Left lobe of liver (tissue), 2 donors: Measurements from ENCODE around the gene RBM47. TPM values are rescaled to one million over a fixed set of nuclear protein-coding genes. Genes with fewer than 3 reads are reported as not detected.
A peak's percentile ranks its signal among the peaks of the same experiment; 100 is the strongest.

Source experiments
- ATAC-seq: fragments of 200-7000 bp; cut with Tn5 transposase; one replicate; pipeline ENCODE4 v1.9.1; 2020; ENCODE audit warnings: mild to moderate bottlenecking, moderate library complexity
- DNase-seq: peaks from one replicate; pipeline ENCODE4 v3.0.0-alpha.2; 2020; ENCODE audit warnings: low spot score
- total RNA-seq: library from RNA; stranded (reverse); gene quantifications from one replicate; pipeline ENCODE4 v1.2.1, GENCODE V29; 2021
- donor health status: DM: no; HTN: no; CAD: no; lungs with moderate emphysema.
- donor health status: DM: no; HTN: yes; CAD: no.

RBM47 gene
- total RNA-seq, 1 donor from 2014 or later = 56.5 TPM

- no peak for DNase-seq
- ATAC-seq = peak; percentile 54
Observed at GRCh38 chr4:40506492-40506891, 123.2 kb downstream of the RBM47 start.

DNA sequence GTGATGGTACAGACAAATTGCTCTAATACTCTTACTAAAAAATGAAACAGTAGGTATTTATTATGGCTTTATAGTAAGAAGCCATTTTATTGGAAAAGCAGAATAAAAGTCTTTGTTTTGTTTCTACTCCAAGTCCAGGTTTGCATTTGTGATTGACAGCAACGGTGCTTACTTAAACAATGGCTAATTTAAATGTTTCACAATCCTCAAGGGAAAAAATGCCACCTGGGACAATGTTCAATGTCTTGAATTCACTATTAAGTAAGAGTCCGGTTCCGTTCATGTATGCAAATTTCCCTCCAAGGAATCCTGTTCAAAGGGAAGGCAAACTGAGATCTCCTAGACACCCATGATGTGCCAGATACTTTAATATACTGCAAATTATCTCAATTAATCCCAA is 123.6 kb downstream of the RBM47 start:
- DNase-seq (no peak), ATAC-seq (peak; percentile 17)

DNA sequence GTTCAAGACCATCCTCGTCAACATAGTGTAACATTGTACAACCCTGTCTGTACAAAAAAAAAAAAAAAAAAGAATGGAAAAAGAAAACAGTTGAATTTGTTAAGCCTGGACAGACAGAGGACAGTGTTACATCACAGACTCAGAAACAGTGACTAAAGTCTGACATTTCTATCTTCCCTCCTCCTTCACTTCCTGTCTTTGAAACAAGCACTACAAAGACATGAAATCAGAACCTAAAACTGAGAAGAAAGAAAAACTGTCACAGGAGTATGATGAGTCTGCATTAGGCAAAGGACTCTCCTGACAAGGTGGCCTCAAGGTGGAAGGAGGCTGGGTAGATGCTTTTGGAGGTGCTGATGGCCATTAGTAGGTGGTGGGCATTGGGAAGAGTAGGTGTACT is 126.7 kb downstream of the RBM47 start:
- no peak for DNase-seq
- ATAC-seq = peak; percentile 21

GRCh38 chr4:40502220-40502619 is 127.4 kb downstream of the RBM47 start:
- ATAC-seq (no peak), DNase-seq (no peak)

DNA sequence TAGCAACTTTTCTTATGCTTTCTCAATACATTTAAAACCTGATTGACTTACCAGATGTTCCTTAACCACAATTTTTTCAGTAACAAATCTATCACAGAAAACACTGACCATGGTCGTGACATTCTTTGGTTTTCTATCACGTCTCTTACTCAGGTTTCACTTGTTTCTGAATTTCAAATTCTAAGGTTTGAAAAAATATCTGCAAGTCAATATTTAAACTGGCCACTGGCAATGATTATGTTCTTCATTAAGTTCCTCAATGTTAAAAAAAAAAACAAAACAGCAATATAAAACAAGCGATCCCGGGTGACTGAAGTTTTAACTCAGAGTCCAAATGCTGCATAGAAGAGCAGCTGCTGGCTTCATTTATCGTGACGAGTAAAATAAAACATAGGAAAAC is 128.9 kb downstream of the RBM47 start:
- DNase-seq (no peak), ATAC-seq (no peak)

- no peak for DNase-seq
- no peak for ATAC-seq
Observed at GRCh38 chr4:40493160-40493559, 136.5 kb downstream of the RBM47 start.

DNA sequence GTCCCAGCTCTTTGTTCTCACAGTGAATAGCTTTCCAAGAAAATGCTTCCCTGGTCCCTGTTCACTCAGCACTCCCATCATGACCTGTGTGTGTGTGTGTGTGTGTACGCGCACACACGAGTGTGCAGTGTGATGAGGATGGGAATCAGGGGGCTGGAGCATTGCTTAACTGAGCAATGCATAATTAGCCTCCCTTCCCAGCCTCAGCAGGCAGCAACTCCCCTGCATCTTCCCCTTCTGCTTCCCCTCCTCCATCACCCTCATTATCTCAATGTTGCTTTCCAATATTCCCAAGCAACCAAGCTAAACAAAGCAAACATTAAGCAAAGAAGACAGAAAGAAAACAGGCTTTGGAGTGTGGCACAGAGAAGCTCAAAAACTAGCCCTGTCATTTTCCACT is 137.0 kb downstream of the RBM47 start:
- peak; percentile 14 for ATAC-seq
- DNase-seq = no peak

DNA sequence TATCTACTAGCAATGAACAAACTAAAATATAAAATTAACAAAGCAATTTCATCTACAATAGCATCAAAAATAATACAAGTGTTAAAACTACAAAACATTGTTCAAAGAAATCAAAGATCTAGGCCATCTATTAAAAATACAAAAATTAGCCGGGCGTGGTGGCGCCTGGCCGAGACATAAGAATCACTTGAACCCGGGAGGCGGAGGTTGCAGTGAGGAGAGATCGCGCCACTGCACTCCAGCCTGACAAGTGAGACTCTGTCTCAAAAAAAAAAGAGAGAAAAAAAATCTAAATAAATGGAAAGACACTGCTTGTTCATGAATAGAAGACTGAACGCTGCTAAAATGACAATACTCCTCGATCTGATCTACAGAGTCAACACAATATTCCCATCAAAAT is 139.2 kb downstream of the RBM47 start:
- ATAC-seq = no peak
- DNase-seq = no peak

GRCh38 chr4:40489961-40490360 is 139.7 kb downstream of the RBM47 start:
- DNase-seq (no peak), ATAC-seq (no peak)

- peak; percentile 14 for ATAC-seq
- no peak for DNase-seq
Observed at GRCh38 chr4:40486534-40486933, 143.1 kb downstream of the RBM47 start.

DNA sequence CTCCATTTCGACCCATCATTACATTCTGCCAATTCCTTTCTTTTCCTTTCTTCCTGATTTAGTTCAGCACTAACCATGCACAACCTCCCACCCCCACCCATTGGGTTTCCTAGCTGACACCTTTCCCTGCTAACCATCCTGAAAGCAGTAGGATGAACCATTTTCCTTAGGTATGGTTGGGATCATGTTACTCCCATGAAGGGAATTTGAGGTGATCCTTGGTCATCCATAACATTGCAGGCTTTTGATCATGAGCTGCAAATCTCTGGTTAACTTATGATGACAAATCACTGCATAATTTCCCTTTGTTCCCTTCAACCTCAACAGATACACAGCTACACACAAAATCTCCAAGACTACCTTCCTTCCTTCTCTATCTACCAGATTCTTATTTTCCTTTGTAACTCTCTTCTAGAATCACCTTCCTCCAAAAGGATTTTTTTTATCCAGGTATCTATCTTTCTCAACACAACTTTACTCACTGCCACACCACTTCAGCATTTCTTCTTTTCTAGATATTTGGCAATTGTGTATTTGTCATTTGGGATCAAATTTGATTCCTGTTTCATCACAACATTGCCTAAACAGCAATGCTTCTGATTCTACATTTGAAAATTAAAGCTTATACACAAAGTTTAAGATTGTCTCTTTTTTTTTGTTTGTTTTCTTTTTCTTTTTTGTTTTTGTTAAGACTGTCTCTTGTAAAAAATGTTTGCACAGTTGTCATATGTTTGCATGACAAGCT is 145.1 kb downstream of the RBM47 start:
- DNase-seq (no peak), ATAC-seq (no peak)

DNA sequence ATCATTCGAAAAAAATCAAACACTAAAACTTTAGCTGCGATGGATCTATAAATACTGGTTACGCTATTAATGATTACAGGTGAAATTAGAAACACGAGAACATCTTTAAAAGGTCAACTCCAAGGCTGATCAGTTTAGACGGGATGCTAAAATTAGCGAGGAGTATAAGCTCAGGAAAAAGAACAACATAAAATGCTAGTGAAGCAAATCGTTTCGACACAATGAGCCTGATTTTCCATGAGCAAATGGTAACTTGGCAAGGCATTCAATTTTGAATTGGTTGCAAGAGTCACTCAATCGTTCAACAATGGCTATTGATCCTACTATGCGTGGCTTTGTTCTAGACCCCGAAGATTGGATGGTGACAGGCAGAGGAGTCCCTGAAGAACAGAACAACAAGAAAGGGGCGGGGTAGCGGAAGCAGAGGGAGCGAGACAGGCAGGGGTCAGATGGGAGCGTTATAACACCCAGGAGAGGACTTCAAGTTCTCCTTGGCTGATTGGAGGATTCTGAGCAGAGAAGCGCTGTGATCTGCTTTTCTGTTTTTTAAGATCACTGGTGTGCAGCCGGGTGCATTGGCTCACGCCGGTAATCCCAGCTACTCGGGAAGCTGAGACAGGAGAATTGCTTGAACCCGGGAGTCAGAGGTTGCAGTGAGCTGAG is 146.5 kb downstream of the RBM47 start:
- DNase-seq = no peak
- peak; percentile 47 for ATAC-seq

- ATAC-seq (no peak), DNase-seq (no peak)
Observed at GRCh38 chr4:40481977-40482376, 147.7 kb downstream of the RBM47 start.

DNA sequence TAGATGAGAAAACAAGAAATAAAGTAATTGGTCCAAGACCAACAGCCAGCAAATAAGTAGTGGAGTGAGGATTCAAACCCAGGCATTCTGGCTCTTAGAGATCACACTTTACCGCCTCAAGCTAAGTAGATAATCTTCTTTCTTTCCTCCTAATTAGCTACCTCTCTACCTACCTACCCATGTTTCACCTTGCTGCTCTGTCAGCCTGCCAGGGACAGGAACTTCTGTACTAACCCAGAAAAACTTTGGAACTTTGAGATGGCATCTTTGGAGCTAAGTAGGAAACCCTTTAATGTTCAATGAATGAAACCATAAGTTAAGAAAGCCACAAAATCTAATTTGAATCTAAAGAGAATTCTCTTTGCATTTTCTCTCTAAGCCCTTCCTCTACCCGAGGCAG is 149.4 kb downstream of the RBM47 start:
- no peak for DNase-seq
- no peak for ATAC-seq

GRCh38 chr4:40479378-40479777 is 150.3 kb downstream of the RBM47 start:
- ATAC-seq (no peak), DNase-seq (no peak)

GRCh38 chr4:40475609-40476008 is 154.1 kb downstream of the RBM47 start:
- peak; percentile 84 for DNase-seq

DNA sequence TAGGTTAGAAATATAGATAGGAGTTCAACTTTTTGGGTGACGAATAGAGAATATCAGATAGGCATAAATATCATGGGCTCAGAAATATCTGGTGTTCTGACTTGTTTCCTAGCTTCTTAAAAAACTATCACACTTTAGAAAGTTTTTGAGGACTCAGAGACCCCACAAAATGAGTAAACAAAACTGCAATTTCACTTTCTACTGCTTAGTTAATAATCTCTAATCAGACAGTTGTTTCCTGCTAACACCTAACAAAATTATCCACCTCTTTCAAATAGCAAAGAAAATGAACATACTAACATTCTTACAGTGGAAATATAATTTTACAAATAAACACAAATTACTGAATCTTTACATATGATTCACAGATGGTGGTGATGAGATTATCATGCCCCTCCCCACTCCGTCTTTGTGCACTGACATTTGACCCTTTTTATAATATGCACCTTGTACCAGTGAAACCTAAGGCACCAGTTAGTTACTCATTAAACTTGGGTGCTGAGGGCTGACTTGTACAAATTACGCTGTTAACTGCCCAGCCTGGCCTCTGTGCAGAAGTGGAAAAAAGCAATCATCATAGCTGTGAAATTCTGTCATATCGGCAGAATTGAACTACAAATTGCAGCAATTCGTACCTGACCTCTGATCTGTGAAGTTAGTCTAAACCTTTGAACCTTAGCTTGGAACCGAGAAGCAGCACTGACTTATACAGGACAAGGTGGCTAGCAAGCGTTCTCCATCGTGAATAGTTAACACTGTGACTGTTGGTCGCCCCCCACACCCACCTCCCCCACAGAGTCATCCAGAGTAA is 155.9 kb downstream of the RBM47 start:
- ATAC-seq = peak; percentile 81
- DNase-seq = peak; percentile 85

More at GRCh38 chr4:40475609-40476008, 154.1 kb downstream of the RBM47 start:
- ATAC-seq = peak; percentile 80

DNA sequence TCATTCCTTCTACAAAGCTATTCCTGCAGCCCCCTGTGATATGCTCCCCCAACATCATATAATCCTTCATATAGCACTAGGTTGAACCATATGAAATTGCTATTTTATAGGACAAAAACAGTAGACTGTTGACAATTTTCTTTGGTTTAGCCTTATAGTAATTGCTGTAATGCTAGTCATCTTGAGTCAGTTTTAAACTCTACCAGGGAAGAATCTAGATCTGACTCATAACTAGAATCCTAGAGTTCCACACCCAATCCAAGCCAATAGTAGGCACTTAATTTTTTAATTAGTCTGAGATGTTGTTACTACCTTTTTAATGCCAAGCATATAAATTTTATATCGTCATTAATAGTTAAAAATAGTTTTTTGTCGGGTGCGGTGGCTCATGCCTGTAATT is 157.7 kb downstream of the RBM47 start:
- ATAC-seq = no peak
- no peak for DNase-seq

GRCh38 chr4:40466789-40467188 is 162.9 kb downstream of the RBM47 start:
- ATAC-seq (no peak), DNase-seq (no peak)

- ATAC-seq (peak; percentile 6), DNase-seq (no peak)
Observed at GRCh38 chr4:40462326-40462725, 167.3 kb downstream of the RBM47 start.

GRCh38 chr4:40461879-40462278 is 167.8 kb downstream of the RBM47 start:
- DNase-seq = no peak
- peak; percentile 7 for ATAC-seq

- DNase-seq (no peak), ATAC-seq (no peak)
Observed at GRCh38 chr4:40461062-40461461, 168.6 kb downstream of the RBM47 start.
